H1 (cell line): ENCODE data around the gene KISS1. TPM values are rescaled to one million over a fixed set of nuclear protein-coding genes. Genes with fewer than 3 reads are reported as not detected.

Experiments used
- SP1 ChIP-seq: IDR thresholded peaks from 2 replicates; pipeline ENCODE4 v1.6.1; 2011; ENCODE audit warnings: low read depth, low read length
- ZNF274 ChIP-seq: IDR thresholded peaks from 2 replicates; pipeline ENCODE4 v1.7.0; 2012; ENCODE audit warnings: low read length, borderline replicate concordance; ENCODE audit errors: extremely low read depth
- polyA plus RNA-seq, 7 experiments: library from polyadenylated mRNA; depleted of rRNA in 3 of 7; stranded (reverse) in 5 of 7; unstranded in 2 of 7; fragments of >200 nt in 5 of 7; fragments of 200-250 nt in 2 of 7; gene quantifications; 1 replicate in 5 of 7; 2 replicates in 1 of 7; 4 replicates in 1 of 7; pipeline versions ENCODE4 v1.2.1 to v1.2.3, GENCODE V29; 2011 to 2013; ENCODE audit warnings: missing spikeins in 2 of 7, mixed read lengths in 2 of 7
- total RNA-seq: library from RNA; stranded (reverse); fragmentation: NEBNext Ultra II Directional; extraction: Animal tissue kit (Norgen Biotek cat#: 25700); gene quantifications from 2 replicates; pipeline ENCODE4 v1.2.1, GENCODE V29; 2021
- TF ChIP-seq, protein P1 (sequence below): fragments of 300-600 bp; sonication (generic); IDR thresholded peaks from 2 replicates; pipeline ENCODE4 v1.7.1; 2012; ENCODE audit warnings: low read length, moderate library complexity, mild to moderate bottlenecking, inconsistent platforms; ENCODE audit not compliant: insufficient replicate concordance

Gene KISS1
- total and polyA plus RNA-seq, 2 of the 8 experiments (the other 6 are each of a cell fraction or from before 2014, with no cell fraction given): 0.71 TPM; not detected in 1

DNA sequence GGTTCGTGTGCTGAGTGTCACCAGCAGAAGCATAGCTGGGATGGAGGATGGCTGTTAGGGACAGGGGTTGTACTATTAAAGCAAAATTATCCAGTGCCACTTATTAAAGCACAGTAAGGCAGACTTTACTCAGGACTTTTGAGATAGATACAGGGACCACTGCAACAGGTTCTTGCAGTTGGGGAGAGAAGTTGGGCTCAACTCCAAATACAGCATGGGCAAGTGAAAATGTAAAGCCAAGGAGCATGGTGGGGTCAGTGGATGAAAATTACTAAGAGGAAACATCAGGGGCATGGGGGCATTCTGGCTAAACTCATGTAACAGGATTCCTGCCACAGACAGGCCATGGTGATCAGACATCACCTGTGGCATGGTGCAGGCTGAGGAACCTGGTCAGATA is 15.2 kb downstream of the KISS1 start (continued):
- TF ChIP-seq, protein P1, sequence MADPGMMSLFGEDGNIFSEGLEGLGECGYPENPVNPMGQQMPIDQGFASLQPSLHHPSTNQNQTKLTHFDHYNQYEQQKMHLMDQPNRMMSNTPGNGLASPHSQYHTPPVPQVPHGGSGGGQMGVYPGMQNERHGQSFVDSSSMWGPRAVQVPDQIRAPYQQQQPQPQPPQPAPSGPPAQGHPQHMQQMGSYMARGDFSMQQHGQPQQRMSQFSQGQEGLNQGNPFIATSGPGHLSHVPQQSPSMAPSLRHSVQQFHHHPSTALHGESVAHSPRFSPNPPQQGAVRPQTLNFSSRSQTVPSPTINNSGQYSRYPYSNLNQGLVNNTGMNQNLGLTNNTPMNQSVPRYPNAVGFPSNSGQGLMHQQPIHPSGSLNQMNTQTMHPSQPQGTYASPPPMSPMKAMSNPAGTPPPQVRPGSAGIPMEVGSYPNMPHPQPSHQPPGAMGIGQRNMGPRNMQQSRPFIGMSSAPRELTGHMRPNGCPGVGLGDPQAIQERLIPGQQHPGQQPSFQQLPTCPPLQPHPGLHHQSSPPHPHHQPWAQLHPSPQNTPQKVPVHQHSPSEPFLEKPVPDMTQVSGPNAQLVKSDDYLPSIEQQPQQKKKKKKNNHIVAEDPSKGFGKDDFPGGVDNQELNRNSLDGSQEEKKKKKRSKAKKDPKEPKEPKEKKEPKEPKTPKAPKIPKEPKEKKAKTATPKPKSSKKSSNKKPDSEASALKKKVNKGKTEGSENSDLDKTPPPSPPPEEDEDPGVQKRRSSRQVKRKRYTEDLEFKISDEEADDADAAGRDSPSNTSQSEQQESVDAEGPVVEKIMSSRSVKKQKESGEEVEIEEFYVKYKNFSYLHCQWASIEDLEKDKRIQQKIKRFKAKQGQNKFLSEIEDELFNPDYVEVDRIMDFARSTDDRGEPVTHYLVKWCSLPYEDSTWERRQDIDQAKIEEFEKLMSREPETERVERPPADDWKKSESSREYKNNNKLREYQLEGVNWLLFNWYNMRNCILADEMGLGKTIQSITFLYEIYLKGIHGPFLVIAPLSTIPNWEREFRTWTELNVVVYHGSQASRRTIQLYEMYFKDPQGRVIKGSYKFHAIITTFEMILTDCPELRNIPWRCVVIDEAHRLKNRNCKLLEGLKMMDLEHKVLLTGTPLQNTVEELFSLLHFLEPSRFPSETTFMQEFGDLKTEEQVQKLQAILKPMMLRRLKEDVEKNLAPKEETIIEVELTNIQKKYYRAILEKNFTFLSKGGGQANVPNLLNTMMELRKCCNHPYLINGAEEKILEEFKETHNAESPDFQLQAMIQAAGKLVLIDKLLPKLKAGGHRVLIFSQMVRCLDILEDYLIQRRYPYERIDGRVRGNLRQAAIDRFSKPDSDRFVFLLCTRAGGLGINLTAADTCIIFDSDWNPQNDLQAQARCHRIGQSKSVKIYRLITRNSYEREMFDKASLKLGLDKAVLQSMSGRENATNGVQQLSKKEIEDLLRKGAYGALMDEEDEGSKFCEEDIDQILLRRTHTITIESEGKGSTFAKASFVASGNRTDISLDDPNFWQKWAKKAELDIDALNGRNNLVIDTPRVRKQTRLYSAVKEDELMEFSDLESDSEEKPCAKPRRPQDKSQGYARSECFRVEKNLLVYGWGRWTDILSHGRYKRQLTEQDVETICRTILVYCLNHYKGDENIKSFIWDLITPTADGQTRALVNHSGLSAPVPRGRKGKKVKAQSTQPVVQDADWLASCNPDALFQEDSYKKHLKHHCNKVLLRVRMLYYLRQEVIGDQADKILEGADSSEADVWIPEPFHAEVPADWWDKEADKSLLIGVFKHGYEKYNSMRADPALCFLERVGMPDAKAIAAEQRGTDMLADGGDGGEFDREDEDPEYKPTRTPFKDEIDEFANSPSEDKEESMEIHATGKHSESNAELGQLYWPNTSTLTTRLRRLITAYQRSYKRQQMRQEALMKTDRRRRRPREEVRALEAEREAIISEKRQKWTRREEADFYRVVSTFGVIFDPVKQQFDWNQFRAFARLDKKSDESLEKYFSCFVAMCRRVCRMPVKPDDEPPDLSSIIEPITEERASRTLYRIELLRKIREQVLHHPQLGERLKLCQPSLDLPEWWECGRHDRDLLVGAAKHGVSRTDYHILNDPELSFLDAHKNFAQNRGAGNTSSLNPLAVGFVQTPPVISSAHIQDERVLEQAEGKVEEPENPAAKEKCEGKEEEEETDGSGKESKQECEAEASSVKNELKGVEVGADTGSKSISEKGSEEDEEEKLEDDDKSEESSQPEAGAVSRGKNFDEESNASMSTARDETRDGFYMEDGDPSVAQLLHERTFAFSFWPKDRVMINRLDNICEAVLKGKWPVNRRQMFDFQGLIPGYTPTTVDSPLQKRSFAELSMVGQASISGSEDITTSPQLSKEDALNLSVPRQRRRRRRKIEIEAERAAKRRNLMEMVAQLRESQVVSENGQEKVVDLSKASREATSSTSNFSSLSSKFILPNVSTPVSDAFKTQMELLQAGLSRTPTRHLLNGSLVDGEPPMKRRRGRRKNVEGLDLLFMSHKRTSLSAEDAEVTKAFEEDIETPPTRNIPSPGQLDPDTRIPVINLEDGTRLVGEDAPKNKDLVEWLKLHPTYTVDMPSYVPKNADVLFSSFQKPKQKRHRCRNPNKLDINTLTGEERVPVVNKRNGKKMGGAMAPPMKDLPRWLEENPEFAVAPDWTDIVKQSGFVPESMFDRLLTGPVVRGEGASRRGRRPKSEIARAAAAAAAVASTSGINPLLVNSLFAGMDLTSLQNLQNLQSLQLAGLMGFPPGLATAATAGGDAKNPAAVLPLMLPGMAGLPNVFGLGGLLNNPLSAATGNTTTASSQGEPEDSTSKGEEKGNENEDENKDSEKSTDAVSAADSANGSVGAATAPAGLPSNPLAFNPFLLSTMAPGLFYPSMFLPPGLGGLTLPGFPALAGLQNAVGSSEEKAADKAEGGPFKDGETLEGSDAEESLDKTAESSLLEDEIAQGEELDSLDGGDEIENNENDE: no peak
- TF ChIP-seq SP1 (no peak), ZNF274 (no peak)
